Measurements from ENCODE around the gene STIMATE. TPM values are rescaled to one million over a fixed set of nuclear protein-coding genes. Genes with fewer than 3 reads are reported as not detected.

STIMATE gene
- total RNA-seq: 16.4 and 19.5 TPM in 2 replicates

DNA sequence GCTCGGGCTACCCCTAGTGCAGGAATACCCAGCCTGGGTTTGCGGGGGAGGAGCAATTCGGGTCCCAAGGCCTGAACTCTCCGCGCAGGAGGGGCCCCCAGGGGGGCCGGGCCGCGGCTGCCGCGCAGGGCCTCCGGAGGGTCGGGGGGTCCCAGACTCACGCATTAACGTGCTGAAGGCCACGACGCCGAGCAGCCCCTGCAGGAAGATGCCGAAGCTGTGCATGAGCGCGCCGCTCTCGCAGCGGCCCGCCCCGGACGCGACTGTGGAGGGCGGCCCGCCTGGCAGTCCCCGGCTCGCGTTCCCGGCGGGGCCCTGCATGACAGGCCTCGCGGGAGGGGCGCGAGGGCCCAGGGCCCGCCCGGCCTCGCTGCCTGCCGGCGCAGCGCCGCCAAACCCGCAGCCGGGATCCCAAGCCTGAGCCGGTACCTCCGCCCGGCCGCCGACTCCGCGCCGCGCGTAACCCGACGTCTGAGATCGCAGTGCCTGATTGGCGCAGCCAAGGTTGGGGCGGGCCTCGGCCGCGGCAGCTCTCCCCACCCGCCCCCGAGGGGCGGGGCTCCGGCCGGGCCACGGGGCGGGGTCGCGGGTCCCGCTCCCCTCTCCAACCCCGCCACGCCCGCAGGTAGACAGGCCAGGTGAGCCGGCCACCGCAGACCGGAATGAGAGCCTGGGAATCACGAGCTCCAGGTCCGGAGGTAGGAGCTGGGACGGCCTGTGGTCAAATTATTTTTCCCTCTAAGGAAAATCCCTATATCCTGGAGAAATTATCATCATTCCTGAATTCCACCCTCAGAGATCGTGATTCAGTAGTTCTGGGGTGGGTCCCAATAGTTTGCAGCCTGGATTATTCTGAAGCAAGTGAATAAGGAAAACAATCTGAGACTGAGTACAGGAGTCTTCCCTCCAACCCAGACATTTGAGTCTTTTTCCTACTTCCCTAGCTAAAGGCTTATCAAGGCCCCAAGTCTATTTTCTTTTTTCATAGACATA lies at the start of gene STIMATE:
Gene STIMATE, minus strand, starts transcription at position 419 of the 993 bp plus-strand sequence. Its CDS starts 98 bp downstream, at position 321.

DNA sequence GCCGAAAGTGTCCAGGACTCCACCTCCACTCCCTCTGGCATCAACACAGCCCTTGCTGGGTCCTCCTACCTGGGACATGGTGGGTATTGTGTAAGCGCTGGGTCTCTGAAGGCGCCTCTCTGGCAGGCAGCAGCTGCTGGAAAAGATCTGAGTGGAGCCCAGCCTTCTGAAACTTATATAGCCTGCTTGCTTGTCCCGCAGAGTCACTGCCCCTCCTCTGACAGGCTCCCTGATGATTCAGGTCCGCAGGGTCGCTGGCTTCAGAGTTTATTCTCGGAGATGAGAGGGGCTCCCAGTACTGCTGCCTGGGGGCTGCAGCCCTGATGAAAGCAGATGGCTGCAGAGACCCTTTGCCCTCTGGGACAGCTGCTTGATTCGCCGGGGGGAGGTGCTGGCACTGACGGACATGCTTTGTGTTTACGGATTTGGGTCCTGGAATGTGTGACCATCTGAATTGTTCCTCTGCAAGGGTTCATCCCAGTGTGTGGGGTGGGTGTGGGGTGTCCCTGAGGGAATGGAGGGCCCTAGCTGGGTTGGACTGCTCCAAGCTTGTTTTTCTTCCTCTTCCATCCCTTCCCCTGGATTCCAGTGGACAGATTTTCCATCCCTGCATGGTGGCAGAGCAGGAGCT lies 62.4 kb downstream of the STIMATE start, which contains the start of gene MUSTN1:
Gene MUSTN1, minus strand, starts transcription at position 149 of the 631 bp plus-strand sequence. Its CDS starts 71 bp downstream, at position 78.

DNA sequence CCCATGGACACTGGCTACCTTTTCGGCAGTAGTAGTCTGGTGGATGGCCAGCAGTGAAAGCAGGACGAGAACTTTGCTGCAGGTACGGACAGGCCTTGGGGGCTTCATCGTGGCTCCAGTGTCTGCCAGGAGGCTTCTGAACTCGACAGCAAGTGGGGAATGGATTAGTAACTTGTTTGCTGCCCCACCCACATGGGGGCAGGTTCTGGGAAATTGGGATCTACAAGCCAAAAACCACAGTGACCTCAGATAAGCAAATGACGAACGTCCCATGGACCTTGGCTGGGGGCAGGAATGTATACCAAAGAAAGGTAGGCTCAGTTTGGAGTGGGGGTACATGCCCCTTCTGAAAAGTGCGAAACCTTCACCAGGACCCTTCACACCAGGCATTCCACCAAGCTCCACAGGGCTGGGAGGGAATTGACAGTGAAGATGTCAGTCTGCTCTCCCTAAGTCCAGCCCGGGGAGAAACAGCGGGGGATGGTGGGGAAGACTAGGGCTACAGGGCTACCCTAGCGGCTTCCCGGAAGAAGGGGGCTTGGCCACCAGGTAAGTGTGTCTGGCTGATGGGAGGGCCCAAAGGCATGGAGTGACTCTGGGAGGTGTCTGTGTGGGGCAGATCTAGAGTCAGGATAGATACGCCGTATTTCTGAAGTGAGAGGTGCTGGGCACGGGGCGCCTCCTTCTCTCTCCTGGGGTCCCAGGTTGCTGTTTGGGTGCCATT lies 66.7 kb downstream of the STIMATE start, which contains the start of gene ITIH4:
Gene ITIH4, minus strand, starts transcription at position 138 of the 724 bp plus-strand sequence. Its CDS starts 30 bp downstream, at position 108.

DNA sequence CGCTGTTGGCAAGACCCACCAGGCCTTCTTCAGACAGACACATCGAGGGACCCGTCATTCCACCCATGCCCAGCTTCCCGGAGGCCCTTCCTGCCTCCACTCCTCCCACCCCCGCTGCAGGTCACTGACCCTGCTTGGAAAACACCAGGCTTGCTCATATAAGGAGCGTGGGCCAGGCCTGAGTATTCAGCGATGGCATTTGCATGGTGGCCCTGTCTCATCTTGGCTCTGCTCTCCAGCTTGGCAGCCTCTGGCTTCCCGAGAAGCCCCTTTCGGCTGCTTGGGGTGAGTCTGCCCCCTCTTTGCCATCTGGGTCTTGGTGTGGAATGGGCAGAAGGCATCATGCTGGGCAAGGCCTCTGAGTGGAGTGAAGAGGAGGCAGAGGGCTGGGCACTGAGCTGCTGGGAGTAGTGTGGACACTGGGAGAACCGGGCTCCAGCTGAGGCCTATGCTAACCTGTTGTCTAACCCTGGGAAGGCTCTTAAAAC lies 102.7 kb downstream of the STIMATE start, which contains the start of gene ITIH3:
Gene ITIH3, plus strand, starts transcription at position 185 of the 488 bp plus-strand sequence. Its CDS starts 8 bp downstream, at position 193.

Other genes with a start within 250 kb of the STIMATE start
- gene PBRM1, start 211.6 kb downstream of the STIMATE start, total RNA-seq: 48.0 and 78.2 TPM in 2 replicates
- 202 and 315 TPM in 2 replicates for gene GNL3, start 211.5 kb downstream of the STIMATE start, total RNA-seq
- gene GLT8D1, start 191.8 kb downstream of the STIMATE start, total RNA-seq: 67.6 and 68.7 TPM in 2 replicates
- 39.8 and 47.5 TPM in 2 replicates for gene SPCS1, start 191.4 kb downstream of the STIMATE start, total RNA-seq
- 20.5 and 24.7 TPM in 2 replicates for gene NEK4, start 126.6 kb downstream of the STIMATE start, total RNA-seq
- not detected in 2 replicates for gene ITIH1, start 119.9 kb downstream of the STIMATE start, total RNA-seq
- gene ITIH3, start 102.8 kb downstream of the STIMATE start, total RNA-seq: not detected in 2 replicates
- 1.1 and 1.9 TPM in 2 replicates for gene ITIH4, start 66.9 kb downstream of the STIMATE start, total RNA-seq
- gene MUSTN1, start 62.5 kb downstream of the STIMATE start, total RNA-seq: not detected in 2 replicates
- 4.3 and 10.2 TPM in 2 replicates for gene SFMBT1, start 148.5 kb upstream of the STIMATE start, total RNA-seq
- gene RFT1, start 232.9 kb upstream of the STIMATE start, total RNA-seq: 13.2 and 14.9 TPM in 2 replicates